HK-2 (cell line): ENCODE measurements around the gene DDI2.
A peak's percentile ranks its signal among the peaks of the same experiment; 100 is the strongest.
"Not testable (repeated sequence)": the region's sequence is repeated elsewhere in the genome, so short reads cannot be mapped to it uniquely, and the experiment has no call there.

Source experiments
- DNase-seq: peaks from one replicate; pipeline ENCODE4 v3.0.0-alpha.2; 2018; ENCODE audit not compliant: unreplicated experiment

Gene DDI2

DNA sequence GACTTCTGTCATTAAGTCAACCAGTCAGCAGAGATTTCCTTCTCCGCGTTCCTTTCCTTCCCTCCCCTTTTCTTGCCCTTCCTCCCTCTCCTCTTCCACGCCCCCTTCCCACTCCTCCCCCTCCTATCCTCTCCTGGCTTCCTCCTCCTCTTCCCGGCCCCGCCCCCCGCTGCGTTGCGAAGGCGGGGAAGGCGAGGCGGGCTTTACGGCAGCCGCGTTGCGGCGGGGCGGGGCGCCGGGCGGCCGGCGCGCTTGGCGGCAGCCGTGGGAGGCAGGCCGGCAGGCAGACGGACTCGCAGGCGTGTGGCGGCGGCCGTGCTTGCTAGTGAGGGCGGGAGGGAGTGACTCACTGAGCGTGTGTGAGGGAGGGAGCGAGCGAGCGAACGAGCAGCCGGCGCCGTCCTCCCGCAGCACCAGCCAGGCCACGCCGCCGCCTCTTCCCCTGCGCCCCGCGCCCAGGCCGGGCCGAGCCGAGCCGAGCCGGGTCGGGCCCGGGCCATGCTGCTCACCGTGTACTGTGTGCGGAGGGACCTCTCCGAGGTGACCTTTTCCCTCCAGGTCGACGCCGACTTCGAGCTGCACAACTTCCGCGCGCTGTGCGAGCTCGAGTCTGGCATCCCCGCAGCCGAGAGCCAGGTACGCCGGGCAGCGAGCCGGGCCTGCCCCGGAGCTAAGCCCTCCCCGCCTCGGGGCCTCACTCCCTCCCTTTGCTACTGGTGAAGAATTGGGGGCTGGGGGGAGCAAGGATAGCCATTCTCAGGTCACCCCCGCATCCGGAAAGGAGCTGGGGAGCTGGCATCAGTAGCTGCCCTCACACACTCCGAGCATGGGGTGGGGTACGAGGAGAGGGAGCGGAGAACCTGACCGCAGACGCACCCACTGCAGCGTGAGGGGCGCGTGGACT is at the start of gene DDI2:
TSS of gene DDI2 (plus strand) at position 286 of the 904 bp plus-strand sequence. CDS start at position 499, 213 bp downstream.
- peak; percentile 97 for DNase-seq

DNA sequence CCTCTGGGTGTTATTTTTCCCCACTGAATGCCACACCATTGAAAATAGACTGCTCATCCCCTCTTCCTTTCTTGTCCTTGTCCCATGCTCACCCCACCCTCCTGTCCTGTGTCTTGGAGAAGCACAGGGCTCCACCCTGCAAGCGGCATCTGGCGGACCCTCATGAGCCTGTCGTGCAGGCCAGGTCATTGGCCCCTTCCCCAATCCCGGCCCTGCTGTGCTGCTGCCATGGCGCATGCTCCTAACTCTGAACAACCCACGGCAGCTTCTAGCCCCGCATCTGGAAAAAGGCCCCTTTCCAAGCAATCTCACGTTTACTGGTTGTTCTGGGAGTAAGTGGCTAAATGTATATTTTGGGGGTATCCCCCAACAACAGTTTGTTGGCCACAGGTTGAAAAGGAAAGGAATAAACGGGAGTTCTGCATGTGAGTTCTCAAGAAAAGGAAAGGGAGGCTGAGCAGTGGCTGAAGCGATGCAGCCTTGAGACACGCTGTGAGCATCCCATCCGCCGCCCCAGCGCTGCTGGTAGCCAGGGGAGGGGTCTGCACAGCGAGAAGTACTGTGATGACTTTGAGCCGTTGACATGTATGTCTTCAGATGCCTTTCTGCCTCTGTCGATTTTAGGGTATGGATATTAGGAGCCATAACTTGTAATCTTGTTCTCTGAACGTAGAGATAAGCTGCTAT is 48.7 kb upstream of the DDI2 start:
- no peak for DNase-seq

GRCh38 chr1:15570861-15571260 is 46.4 kb upstream of the DDI2 start:
- DNase-seq: no peak

DNA sequence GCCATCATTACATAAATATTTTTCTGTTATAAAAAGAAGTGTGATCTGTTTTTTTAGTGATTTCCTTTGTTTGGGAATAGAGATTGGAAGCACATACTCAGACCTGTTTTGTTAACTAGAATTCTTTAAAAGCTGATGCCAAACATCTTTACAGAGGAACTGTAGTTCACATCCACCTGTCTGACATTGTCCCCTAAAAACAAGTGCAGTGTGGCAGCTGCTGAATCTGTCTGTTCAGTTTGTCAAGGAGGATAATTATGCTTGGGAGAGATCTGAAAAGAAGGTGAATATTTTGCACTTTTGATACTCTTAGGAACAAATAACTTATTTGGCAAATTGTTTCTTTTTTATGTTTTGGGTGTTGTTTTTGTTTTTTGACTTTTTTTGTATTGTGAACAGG is 46.0 kb upstream of the DDI2 start:
- DNase-seq: no peak

DNA sequence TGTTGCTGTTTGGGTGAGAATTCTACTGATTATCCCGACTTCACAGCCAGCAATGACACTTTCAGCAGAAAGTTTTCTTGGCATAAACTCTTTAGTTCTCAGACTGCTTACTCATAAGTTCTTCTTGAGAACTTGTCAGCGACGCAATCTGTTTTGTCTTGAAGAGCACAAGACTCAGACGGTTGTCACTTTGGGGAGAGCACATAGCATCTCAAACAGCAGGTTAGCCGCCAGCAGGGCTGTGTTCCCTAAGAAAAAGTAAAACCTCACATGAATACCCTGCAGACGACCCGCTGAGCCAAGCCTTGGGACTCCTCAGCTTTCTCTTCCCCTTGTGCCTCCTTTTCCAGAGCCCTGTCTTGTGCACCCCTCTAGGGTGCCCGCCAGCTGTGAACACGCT is 43.8 kb upstream of the DDI2 start:
- DNase-seq: no peak

DNA sequence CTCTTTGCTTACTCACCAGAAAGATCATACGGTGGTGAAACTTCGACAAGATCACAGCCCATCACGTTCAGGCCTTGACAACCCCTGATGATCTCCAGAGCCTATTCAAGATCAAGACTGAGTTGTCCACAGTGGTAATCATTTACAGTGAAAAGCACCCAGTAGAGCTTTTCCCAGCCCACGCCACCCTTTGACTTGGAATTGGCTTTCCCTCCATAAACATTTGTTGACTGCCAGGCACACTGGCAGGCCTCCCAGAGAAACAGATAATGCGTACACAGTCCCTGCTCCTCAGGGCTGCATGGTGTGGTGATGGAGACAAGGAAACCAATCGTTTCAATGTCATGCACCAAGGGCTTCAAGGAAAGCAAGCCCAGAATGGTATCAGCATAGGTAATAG is 42.5 kb upstream of the DDI2 start:
- peak; percentile 48 for DNase-seq

DNA sequence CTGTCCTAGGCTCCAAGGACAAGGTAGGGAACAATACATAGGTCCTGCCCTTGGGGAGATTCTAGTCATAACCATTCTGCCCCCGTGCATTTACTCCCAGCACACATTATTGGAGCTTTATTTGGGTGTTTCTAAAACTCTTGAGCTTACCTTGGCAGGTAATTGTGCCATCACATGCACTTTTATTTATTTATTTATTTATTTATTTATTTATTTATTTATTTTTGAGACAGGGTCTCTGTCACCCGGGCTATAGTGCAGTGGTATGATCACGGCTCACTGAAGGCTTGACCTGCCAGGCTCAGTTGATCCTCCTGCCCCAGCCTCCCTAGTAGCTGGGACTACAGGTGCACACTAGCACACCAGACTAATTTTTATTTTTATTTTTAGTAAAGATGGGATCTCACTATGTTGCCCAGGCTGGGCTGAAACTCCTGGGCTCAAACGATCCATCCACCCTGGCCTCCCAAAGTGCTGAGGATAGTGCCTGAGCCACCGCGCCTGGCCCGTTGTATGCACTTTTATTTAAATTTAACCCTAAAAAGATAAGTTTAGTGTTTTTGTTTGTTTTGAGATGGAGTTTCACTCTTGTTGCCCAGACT is 41.6 kb upstream of the DDI2 start:
- DNase-seq: no peak

- no peak for DNase-seq
Measured at GRCh38 chr1:15577691-15578090, 39.6 kb upstream of the DDI2 start.

DNA sequence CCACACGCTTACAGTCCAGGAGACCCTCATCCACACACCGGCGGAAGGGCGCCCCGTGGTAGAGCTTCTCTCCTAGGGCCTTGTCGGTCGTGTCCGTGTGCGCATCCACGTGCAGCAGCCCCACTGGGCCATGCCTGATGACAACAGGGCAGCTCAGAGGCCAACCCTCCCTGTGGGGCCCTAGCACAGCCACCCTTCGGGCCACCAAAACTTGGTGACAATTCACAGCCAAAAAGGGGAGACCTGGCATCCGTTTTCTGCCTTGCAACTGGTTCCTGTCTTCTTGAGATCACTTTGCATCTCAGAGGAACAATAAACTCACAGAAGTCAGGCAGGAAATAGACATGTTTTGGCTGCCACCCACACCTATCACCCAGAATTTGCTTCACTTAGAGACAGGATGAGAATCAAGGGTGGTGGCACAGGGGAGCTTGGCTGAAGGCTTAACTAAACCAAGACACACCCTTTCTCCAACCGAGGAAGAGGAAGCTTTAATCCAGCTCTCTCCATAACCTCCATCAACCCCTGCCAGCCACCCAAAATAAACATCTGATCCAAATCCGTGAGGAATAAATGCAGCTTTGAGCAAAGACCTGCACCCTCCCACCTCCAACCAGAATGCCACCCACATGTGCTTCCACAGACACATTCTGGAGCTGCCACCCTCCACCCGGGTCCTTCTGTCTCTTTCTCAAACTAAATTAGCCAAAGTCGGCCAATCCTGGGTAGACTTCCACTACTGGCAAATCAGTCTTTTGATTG is 38.2 kb upstream of the DDI2 start:
- DNase-seq: no peak

GRCh38 chr1:15579683-15580047 is 37.6 kb upstream of the DDI2 start:
- DNase-seq: no peak

DNA sequence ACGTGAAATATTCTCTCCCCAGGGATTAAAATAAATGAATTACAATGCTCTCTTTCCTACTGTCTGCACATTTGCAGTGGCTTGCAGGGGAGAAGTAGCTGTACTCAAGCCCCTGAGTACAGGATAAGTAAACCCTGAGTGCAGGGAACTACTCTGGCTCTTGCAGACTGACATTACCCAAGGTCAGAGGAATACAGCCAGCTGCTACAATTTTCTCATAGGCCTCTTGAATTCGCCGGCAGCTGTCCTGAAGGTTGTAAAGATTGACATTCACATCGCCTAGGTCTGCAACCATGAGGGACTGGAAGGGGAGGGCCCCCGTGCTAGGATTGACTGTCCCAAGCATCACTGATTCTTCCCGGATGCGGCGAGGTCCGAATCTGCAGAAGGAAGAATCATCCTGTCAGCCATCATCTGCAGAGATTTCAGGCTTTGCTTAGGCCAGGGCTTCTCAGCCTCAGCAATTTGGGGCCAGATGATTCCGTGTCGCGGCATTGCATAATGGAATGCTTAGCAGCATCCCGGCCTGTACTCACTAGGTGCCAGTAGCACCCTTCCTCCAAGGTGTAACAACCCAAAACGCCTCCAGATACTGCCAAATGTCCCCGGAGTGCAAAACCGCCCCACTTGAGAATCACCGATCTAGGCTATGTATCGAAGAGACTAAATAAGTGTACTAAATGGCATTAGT is 34.1 kb upstream of the DDI2 start:
- no peak for DNase-seq

DNA sequence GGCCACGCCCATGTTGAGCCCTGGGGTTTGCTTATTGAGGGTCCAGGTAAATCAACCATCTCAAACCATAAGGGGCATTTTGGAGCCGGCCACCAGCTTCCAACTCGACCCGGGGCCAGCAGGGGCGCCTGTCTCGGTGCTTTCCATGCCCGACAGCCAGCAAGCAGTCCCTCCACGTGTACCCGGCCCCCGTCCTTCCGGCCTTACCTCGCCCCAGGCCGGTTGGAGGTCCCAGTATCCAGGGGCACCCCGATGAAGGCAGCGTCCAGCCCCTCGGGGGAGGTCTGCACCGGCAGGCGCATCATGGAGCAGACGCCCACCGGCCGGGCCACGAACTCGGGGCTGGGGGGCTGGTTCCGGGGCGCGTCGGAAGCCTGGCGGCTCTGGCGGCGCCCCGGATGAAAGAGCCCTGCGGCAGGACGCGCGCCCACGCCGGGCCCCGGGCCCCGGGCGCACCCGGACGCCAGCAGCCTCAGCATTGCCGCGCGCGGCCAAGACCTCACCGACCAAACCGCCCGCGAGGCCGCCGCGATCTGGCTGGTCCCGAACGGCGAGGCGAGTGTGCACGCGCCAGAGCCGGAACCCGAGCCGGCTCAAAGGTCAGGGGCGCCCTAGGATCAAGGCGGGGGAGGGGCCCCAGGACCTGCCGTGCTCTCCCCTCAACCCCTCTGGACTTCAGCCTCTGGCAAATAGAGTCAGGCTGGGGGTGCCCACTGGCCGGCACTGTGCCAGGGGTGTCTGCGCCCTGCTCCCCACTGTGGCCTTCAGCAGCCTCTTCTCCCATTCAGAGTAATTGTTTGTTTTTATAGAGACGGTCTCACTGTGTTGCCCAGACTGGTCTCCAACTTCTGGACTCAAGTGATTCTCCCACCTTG is 32.5 kb upstream of the DDI2 start, which contains the start of gene AGMAT:
TSS of gene AGMAT (minus strand) at position 563 of the 875 bp plus-strand sequence. CDS start at position 479, 84 bp downstream.
- peak; percentile 80 for DNase-seq

DNA sequence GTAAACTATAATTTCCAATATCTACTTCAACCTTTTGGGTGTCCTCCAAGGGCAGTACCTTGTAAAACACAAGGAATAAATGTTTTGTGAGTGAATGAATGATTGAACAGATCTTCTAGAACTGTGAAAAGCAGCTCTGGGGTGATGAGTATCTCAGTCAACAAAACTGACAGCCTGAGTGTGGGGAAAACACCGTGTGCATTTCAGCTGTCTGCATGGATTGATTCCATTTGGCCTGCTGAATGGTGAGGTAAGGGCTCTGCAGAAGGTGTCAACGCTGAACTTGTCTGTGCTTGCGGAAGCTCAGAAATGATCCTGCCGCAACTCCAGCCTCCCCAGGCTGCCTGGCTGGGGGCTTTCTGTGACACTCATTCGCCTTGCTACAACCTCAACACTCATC is 25.0 kb upstream of the DDI2 start:
- DNase-seq: no peak

- DNase-seq: no peak
Measured at GRCh38 chr1:15595809-15596617, 21.2 kb upstream of the DDI2 start.

GRCh38 chr1:15598436-15598835 is 18.8 kb upstream of the DDI2 start:
- DNase-seq: no peak

- peak; percentile 96 for DNase-seq
Measured at GRCh38 chr1:15603050-15603965, 13.9 kb upstream of the DDI2 start.

DNA sequence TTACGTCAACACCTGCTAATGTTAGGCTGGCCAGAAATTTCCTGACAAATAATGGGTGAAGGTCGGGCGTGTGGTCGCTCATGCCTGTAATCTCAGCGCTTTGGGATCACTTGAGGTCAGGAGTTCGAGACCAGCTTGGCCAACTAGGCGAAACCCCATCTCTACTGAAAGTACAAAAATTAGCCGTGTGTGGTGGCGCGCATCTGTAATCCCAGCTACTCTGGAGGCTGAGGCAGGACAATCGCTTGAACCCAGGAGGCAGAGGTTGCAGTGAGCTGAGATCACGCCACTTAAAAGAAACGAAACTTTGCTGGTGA is 13.3 kb upstream of the DDI2 start:
- DNase-seq: not testable (repeated sequence)

GRCh38 chr1:15604400-15604799 is 12.9 kb upstream of the DDI2 start:
- DNase-seq: not testable (repeated sequence)
